Parathyroid adenoma (tissue), 2 donors: ENCODE measurements around the gene TMEM37.

Source experiments
- H2AFZ ChIP-seq: fragments of 300-600 bp; sonication (generic); one replicate; pipeline ENCODE4 v1.7.0; 2017; ENCODE audit warnings: antibody characterized with exemption, mild to moderate bottlenecking
- H3K27ac ChIP-seq: fragments of 300-600 bp; sonication (generic); one replicate; pipeline ENCODE4 v1.7.0; 2017
- H3K27me3 ChIP-seq: fragments of 300-600 bp; sonication (generic); one replicate; pipeline ENCODE4 v1.7.0; 2017; ENCODE audit warnings: low read length; ENCODE audit not compliant: control insufficient read depth, insufficient read depth
- H3K36me3 ChIP-seq: fragments of 300-600 bp; sonication (generic); one replicate; pipeline ENCODE4 v1.7.0; 2017; ENCODE audit warnings: low read length; ENCODE audit not compliant: control insufficient read depth, insufficient read depth
- H3K4me1 ChIP-seq: fragments of 300-600 bp; sonication (generic); one replicate; pipeline ENCODE4 v1.7.0; 2017; ENCODE audit warnings: control low read depth
- H3K4me2 ChIP-seq: fragments of 300-600 bp; sonication (generic); one replicate; pipeline ENCODE4 v1.7.0; 2017; ENCODE audit warnings: low read length
- H3K4me3 ChIP-seq: fragments of 300-600 bp; sonication (generic); one replicate; pipeline ENCODE4 v1.7.0; 2017; ENCODE audit warnings: low read depth, low read length
- H3K79me2 ChIP-seq: fragments of 300-600 bp; sonication (generic); one replicate; pipeline ENCODE4 v1.7.0; 2017; ENCODE audit warnings: control low read depth
- H3K9ac ChIP-seq: fragments of 300-600 bp; sonication (generic); one replicate; pipeline ENCODE4 v1.7.0; 2017; ENCODE audit warnings: mild to moderate bottlenecking
- H3K9me3 ChIP-seq: fragments of 300-600 bp; sonication (generic); one replicate; pipeline ENCODE4 v1.7.0; 2017; ENCODE audit warnings: low read length; ENCODE audit not compliant: control insufficient read depth
- CTCF ChIP-seq: fragments of 300-600 bp; sonication (generic); IDR thresholded peaks from one replicate; pipeline ENCODE4 v1.7.0; 2017; ENCODE audit warnings: antibody characterized with exemption, mild to moderate bottlenecking
- donor health status: primary hyperparathyroidism.

TMEM37 gene

GRCh38 chr2:119465687-119466086, 34.0 kb downstream of the TMEM37 start:
- H3K79me2 ChIP-seq: no peaks in the 10 kb centered on the region
- H3K27ac ChIP-seq: no peak overlapping the region
- H3K36me3 ChIP-seq: no peaks in the 10 kb centered on the region
- no peak for TF ChIP-seq CTCF
- H3K27me3 ChIP-seq: no peaks in the 10 kb centered on the region
- no peak overlapping the region for H3K4me3 ChIP-seq
- H3K4me1 ChIP-seq: peaks cover 2% of the 10 kb centered on the region
- H3K9ac ChIP-seq: no peak overlapping the region
- no peaks in the 10 kb centered on the region for H3K9me3 ChIP-seq
- no peak overlapping the region for H3K4me2 ChIP-seq
- no peak overlapping the region for H2AFZ ChIP-seq

- Histone ChIP-seq H3K9ac (no peak overlapping the region), H3K27me3 (no peaks in the 10 kb centered on the region), H3K36me3 (no peaks in the 10 kb centered on the region), H2AFZ (no peak overlapping the region), H3K4me1 (peaks cover 2% of the 10 kb centered on the region), H3K9me3 (no peaks in the 10 kb centered on the region), H3K4me2 (no peak overlapping the region), H3K27ac (no peak overlapping the region), H3K79me2 (no peaks in the 10 kb centered on the region), H3K4me3 (no peak overlapping the region)
- no peak for TF ChIP-seq CTCF
Observed at GRCh38 chr2:119466373-119466772, 34.7 kb downstream of the TMEM37 start.

GRCh38 chr2:119468154-119468955, 36.7 kb downstream of the TMEM37 start:
- Histone ChIP-seq H3K4me1 (peaks cover 2% of the 10 kb centered on the region), H3K27me3 (no peaks in the 10 kb centered on the region), H3K4me2 (no peak overlapping the region), H3K36me3 (no peaks in the 10 kb centered on the region), H3K9me3 (no peaks in the 10 kb centered on the region), H3K79me2 (no peaks in the 10 kb centered on the region), H2AFZ (no peak overlapping the region), H3K4me3 (no peak overlapping the region), H3K9ac (no peak overlapping the region), H3K27ac (no peak overlapping the region)
- TF ChIP-seq CTCF: no peak

GRCh38 chr2:119469131-119469530, 37.5 kb downstream of the TMEM37 start:
- Histone ChIP-seq H3K27ac (no peak overlapping the region), H3K27me3 (no peaks in the 10 kb centered on the region), H3K4me1 (peaks cover 2% of the 10 kb centered on the region), H3K79me2 (no peaks in the 10 kb centered on the region), H3K4me3 (no peak overlapping the region), H3K36me3 (no peaks in the 10 kb centered on the region), H3K9me3 (no peaks in the 10 kb centered on the region), H3K9ac (no peak overlapping the region), H2AFZ (no peak overlapping the region), H3K4me2 (no peak overlapping the region)
- TF ChIP-seq CTCF: no peak
